H7 (cell line): Measurements from ENCODE around the gene FRMD8. TPM values are rescaled to one million over a fixed set of nuclear protein-coding genes. Genes with fewer than 3 reads are reported as not detected.
A peak's percentile ranks its signal among the peaks of the same experiment; 100 is the strongest.

Experiments used
- DNase-seq: peaks from one replicate; pipeline ENCODE4 v3.0.0; 2012
- H3K27me3 ChIP-seq: 2 replicates; pipeline ENCODE4 v1.6.0; 2011; ENCODE audit warnings: mild to moderate bottlenecking, low read length; ENCODE audit not compliant: control insufficient read depth, insufficient read depth
- H3K36me3 ChIP-seq: replicated peaks from 2 replicates; pipeline ENCODE4 v1.5.1; 2011; ENCODE audit warnings: low read length; ENCODE audit not compliant: control insufficient read depth, insufficient read depth
- H3K4me3 ChIP-seq: 2 replicates; pipeline ENCODE4 v1.5.1; 2011; ENCODE audit warnings: low read depth, mild to moderate bottlenecking, control low read depth, low read length, moderate library complexity; ENCODE audit not compliant: insufficient read depth
- total RNA-seq: library from RNA; depleted of rRNA; stranded (reverse); fragments of >200 nt; shearing (Covaris generic); gene quantifications from 2 replicates; pipeline ENCODE4 v1.2.3, GENCODE V29; 2014

The FRMD8 gene
- total RNA-seq, 1 experiment from 2014 or later = 37.1 TPM

- DNase-seq = peak; percentile 78
- Histone ChIP-seq H3K36me3 (no peaks in the 10 kb centered on the region), H3K27me3 (no peaks in the 10 kb centered on the region), H3K4me3 (no peak overlapping the region)
Measured at GRCh38 chr11:65419772-65420481, 33.5 kb downstream of the FRMD8 start.

- no peaks in the 10 kb centered on the region; the same call in 1 of the 2 replicates for H3K36me3 ChIP-seq
- no peak for DNase-seq
- H3K27me3 ChIP-seq = no peaks in the 10 kb centered on the region
- no peak overlapping the region for H3K4me3 ChIP-seq
Measured at GRCh38 chr11:65420506-65420905, 34.1 kb downstream of the FRMD8 start.

- DNase-seq = peak; percentile 56
- no peaks in the 10 kb centered on the region; the same call in 1 of the 2 replicates for H3K36me3 ChIP-seq
- peak overlapping the region; percentile 77; the same call in 1 of the 2 replicates for H3K4me3 ChIP-seq
- no peaks in the 10 kb centered on the region for H3K27me3 ChIP-seq
Measured at GRCh38 chr11:65420979-65421793, 34.7 kb downstream of the FRMD8 start.

GRCh38 chr11:65421794-65422632 lies 35.6 kb downstream of the FRMD8 start:
- H3K27me3 ChIP-seq = no peaks in the 10 kb centered on the region
- peak overlapping the region; percentile 77 for H3K4me3 ChIP-seq
- DNase-seq = peak; percentile 95
- H3K36me3 ChIP-seq = peaks cover 2% of the 10 kb centered on the region; the same call in 1 of the 2 replicates

GRCh38 chr11:65422633-65423515 lies 36.4 kb downstream of the FRMD8 start, which contains the start of gene NEAT1:
Gene NEAT1, plus strand, starts transcription at chr11:65422798.
- peak; percentile 88 for DNase-seq
- no peaks in the 10 kb centered on the region for H3K27me3 ChIP-seq
- H3K4me3 ChIP-seq = peak within 1 kb of the TSS; percentile 77
- peaks cover 2% of the 10 kb centered on the region; the same call in 1 of the 2 replicates for H3K36me3 ChIP-seq

GRCh38 chr11:65423516-65424204 lies 37.2 kb downstream of the FRMD8 start:
- peak overlapping the region; percentile 77 for H3K4me3 ChIP-seq
- no peaks in the 10 kb centered on the region for H3K27me3 ChIP-seq
- peaks cover 2% of the 10 kb centered on the region; the same call in 1 of the 2 replicates for H3K36me3 ChIP-seq
- DNase-seq = no peak

- peak; percentile 41 for DNase-seq
- Histone ChIP-seq H3K36me3 (peaks cover 2% of the 10 kb centered on the region; the same call in 1 of the 2 replicates), H3K27me3 (no peaks in the 10 kb centered on the region), H3K4me3 (peak overlapping the region; percentile 77)
Measured at GRCh38 chr11:65424205-65425104, 38.0 kb downstream of the FRMD8 start.

- Histone ChIP-seq H3K36me3 (peaks cover 2% of the 10 kb centered on the region; the same call in 1 of the 2 replicates), H3K27me3 (no peaks in the 10 kb centered on the region), H3K4me3 (peak overlapping the region; percentile 77)
- DNase-seq = peak; percentile 50
Measured at GRCh38 chr11:65425105-65425970, 38.9 kb downstream of the FRMD8 start.

GRCh38 chr11:65425971-65426838 lies 39.8 kb downstream of the FRMD8 start:
- Histone ChIP-seq H3K4me3 (peak overlapping the region; percentile 77), H3K27me3 (no peaks in the 10 kb centered on the region), H3K36me3 (peaks cover 2% of the 10 kb centered on the region; the same call in 1 of the 2 replicates)
- DNase-seq = no peak

- Histone ChIP-seq H3K36me3 (peaks cover 2% of the 10 kb centered on the region; the same call in 1 of the 2 replicates), H3K4me3 (peak overlapping the region; percentile 5; the same call in 1 of the 2 replicates), H3K27me3 (no peaks in the 10 kb centered on the region)
- DNase-seq = no peak
Measured at GRCh38 chr11:65426839-65427690, 40.6 kb downstream of the FRMD8 start.
